Measurements from ENCODE around the gene COL25A1. TPM values are rescaled to one million over a fixed set of nuclear protein-coding genes. Genes with fewer than 3 reads are reported as not detected.

COL25A1 gene
- total RNA-seq, 1 donor from 2014 or later = 3.9 TPM

- H3K36me3 Mint-ChIP-seq (ENCODE audit: insufficient read depth) = no peaks in the 10 kb centered on the region
- TF ChIP-seq CTCF (IDR thresholded peaks at IDR 0.05; ENCODE audit: unreplicated experiment) = no peak
- DNase-seq (ENCODE audit: low spot score, unreplicated experiment) = no peak
Observed at GRCh38 chr4:108774809-108775530, 527.5 kb downstream of the COL25A1 start.

GRCh38 chr4:108772402-108772801, 530.1 kb downstream of the COL25A1 start:
- TF ChIP-seq CTCF (IDR thresholded peaks at IDR 0.05; ENCODE audit: unreplicated experiment) = no peak
- Mint-ChIP-seq H3K9me3 (ENCODE audit: low read depth) (no peaks in the 10 kb centered on the region), H3K4me1 (ENCODE audit: low read depth) (no peaks in the 10 kb centered on the region), H3K36me3 (ENCODE audit: insufficient read depth) (no peaks in the 10 kb centered on the region), H3K4me3 (ENCODE audit: low read depth) (no peak overlapping the region), H3K27ac (no peak overlapping the region), H3K27me3 (no peaks in the 10 kb centered on the region)
- no peak for DNase-seq (ENCODE audit: low spot score, unreplicated experiment)

More at GRCh38 chr4:108774809-108775530, 527.5 kb downstream of the COL25A1 start:
- Mint-ChIP-seq H3K27me3 (no peaks in the 10 kb centered on the region), H3K4me1 (ENCODE audit: low read depth) (no peaks in the 10 kb centered on the region), H3K9me3 (ENCODE audit: low read depth) (no peaks in the 10 kb centered on the region), H3K27ac (no peak overlapping the region), H3K4me3 (ENCODE audit: low read depth) (no peak overlapping the region)

DNA sequence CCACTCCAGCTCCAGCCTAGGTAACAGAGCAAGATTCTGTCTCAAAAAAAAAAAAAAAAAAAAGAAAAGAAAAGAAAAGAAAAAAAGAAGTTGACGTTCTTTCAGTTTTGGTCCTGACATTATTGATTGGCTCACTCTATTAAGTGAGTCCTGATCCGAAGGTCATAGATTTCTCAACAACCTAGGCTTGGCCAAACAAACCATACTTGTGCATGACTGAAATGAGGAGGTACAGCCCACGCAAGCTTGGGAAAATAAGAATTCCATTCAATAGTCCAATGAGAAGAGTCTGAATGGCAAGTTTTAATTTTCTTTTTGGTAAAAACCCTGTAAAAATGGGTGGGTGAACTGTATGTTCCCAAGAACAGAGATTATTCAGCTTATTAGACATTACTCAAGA, 536.4 kb downstream of the COL25A1 start:
- peaks cover 6% of the 10 kb centered on the region for H3K4me1 Mint-ChIP-seq (ENCODE audit: low read depth)
- TF ChIP-seq CTCF (IDR thresholded peaks at IDR 0.05; ENCODE audit: unreplicated experiment) = no peak
- peaks cover 15% of the 10 kb centered on the region for H3K27me3 Mint-ChIP-seq
- H3K27ac Mint-ChIP-seq = no peak overlapping the region
- no peak for DNase-seq (ENCODE audit: low spot score, unreplicated experiment)
- no peaks in the 10 kb centered on the region for H3K9me3 Mint-ChIP-seq (ENCODE audit: low read depth)
- H3K4me3 Mint-ChIP-seq (ENCODE audit: low read depth) = no peak overlapping the region
- no peaks in the 10 kb centered on the region for H3K36me3 Mint-ChIP-seq (ENCODE audit: insufficient read depth)

DNA sequence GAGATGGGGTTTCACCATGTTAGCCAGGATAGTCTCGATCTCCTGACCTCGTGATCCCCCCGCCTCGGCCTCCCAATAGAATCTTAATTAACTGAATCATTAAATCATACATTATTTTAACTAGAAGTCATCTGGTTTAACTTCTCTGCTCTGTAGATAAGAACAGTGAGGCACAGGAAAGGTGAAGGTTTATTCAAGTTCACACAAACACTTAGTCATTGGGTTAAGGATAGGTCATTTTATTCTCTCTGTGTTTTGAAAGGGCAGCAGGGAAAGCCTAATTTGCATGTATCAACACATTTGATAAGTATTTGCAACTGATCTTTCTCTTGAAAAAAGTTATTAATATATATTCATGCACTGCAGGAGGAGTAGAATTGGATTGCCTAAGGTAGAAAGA, 538.5 kb downstream of the COL25A1 start:
- peaks cover 21% of the 10 kb centered on the region for H3K27me3 Mint-ChIP-seq
- H3K4me3 Mint-ChIP-seq (ENCODE audit: low read depth) = peak overlapping the region; percentile 24
- H3K36me3 Mint-ChIP-seq (ENCODE audit: insufficient read depth) = no peaks in the 10 kb centered on the region
- no peak for TF ChIP-seq CTCF (IDR thresholded peaks at IDR 0.05; ENCODE audit: unreplicated experiment)
- H3K4me1 Mint-ChIP-seq (ENCODE audit: low read depth) = peaks cover 6% of the 10 kb centered on the region
- no peak overlapping the region for H3K27ac Mint-ChIP-seq
- DNase-seq (ENCODE audit: low spot score, unreplicated experiment) = no peak
- no peaks in the 10 kb centered on the region for H3K9me3 Mint-ChIP-seq (ENCODE audit: low read depth)

DNA sequence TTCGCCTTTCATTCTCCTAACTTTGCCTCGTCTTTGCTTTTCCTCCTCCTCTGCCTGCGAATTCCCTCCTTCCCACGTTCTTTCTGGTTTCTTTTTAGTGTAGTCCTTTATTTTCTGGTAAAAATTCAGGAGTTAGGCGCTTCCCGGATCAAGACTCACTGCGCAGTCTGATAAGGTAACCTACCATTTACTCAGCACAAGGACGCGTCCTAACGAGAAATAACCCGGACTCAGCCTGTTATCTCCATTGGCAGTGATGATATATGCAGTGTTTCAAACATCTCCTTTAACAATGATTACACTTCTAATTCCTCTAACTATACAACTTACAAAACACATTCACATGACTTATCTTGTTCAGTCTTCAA, 539.2 kb downstream of the COL25A1 start:
- Mint-ChIP-seq H3K4me1 (ENCODE audit: low read depth) (peaks cover 6% of the 10 kb centered on the region), H3K27ac (no peak overlapping the region)

More for the DNA sequence above, 539.2 kb downstream of the COL25A1 start:
- Mint-ChIP-seq H3K36me3 (ENCODE audit: insufficient read depth) (no peaks in the 10 kb centered on the region), H3K27me3 (peaks cover 21% of the 10 kb centered on the region), H3K4me3 (ENCODE audit: low read depth) (peak overlapping the region; percentile 85), H3K9me3 (ENCODE audit: low read depth) (no peaks in the 10 kb centered on the region)
- no peak for TF ChIP-seq CTCF (IDR thresholded peaks at IDR 0.05; ENCODE audit: unreplicated experiment)
- no peak for DNase-seq (ENCODE audit: low spot score, unreplicated experiment)
